IMR-90 (cell line): Measurements from ENCODE around the gene ZFPM1. TPM values are rescaled to one million over a fixed set of nuclear protein-coding genes. Genes with fewer than 3 reads are reported as not detected.

Experiments
- ATAC-seq: fragments of 200-7000 bp; cut with Tn5 transposase; 2 replicates; pipeline ENCODE4 v1.9.1; 2020; ENCODE audit warnings: low read depth, mild to moderate bottlenecking, moderate library complexity
- BruUV-seq: library from RNA; stranded (reverse); fragments of 400-500 nt; replicated peaks from 2 replicates; lab custom pipeline; 2021; lab: Mats Ljungman, UMichigan
- CTCF ChIA-PET: fragments of 300-600 bp; formaldehyde crosslinking; extraction: SDS; loops from one replicate; lab custom pipeline; 2021; ENCODE audit warnings: antibody characterized with exemption; lab: Yijun Ruan, JAX
- POLR2A ChIA-PET: fragments of 300-600 bp; sonication (Branson Sonifier 250); formaldehyde crosslinking; loops from one replicate; lab custom pipeline; 2022; ENCODE audit warnings: antibody characterized with exemption; ENCODE audit not compliant: unreplicated experiment; lab: Charles Lee
- DNase-seq: peaks from one replicate; pipeline ENCODE4 v3.0.0; 2013
- H2AFZ ChIP-seq: replicated peaks from 2 replicates; pipeline ENCODE3; 2013; ENCODE audit warnings: low read length, mild to moderate bottlenecking; ENCODE audit not compliant: poor library complexity
- H2AK5ac ChIP-seq: 2 replicates; pipeline ENCODE4 v1.6.1; 2013; ENCODE audit warnings: low read depth, low read length, inconsistent platforms
- H2AK9ac ChIP-seq: replicated peaks from 2 replicates; pipeline ENCODE3; 2013; ENCODE audit warnings: mild to moderate bottlenecking, low read depth, low read length, moderate library complexity; ENCODE audit not compliant: poor library complexity
- H2BK120ac ChIP-seq: 2 replicates; pipeline ENCODE4 v1.6.1; 2013; ENCODE audit warnings: low read depth, low read length, inconsistent platforms
- H2BK15ac ChIP-seq: 3 replicates; pipeline ENCODE4 v1.6.1; 2013; ENCODE audit warnings: low read depth, low read length, inconsistent platforms
- H2BK20ac ChIP-seq: 2 replicates; pipeline ENCODE4 v1.6.1; 2013; ENCODE audit warnings: low read depth, mild to moderate bottlenecking, inconsistent platforms, low read length, moderate library complexity
- H2BK5ac ChIP-seq: 2 replicates; pipeline ENCODE4 v1.6.1; 2013; ENCODE audit warnings: mild to moderate bottlenecking, low read depth, low read length, inconsistent platforms; ENCODE audit not compliant: poor library complexity, severe bottlenecking
- H3K14ac ChIP-seq: replicated peaks from 2 replicates; pipeline ENCODE4 v1.6.1; 2013; ENCODE audit warnings: low read depth, low read length, inconsistent platforms
- H3K18ac ChIP-seq: 2 replicates; pipeline ENCODE4 v1.6.1; 2013; ENCODE audit warnings: low read depth, low read length, control low read depth
- H3K23ac ChIP-seq: 2 replicates; pipeline ENCODE4 v1.6.1; 2013; ENCODE audit warnings: low read depth, low read length, inconsistent platforms
- H3K27ac ChIP-seq: 2 replicates; pipeline ENCODE4 v1.5.1; 2013; ENCODE audit warnings: mild to moderate bottlenecking, control low read depth, low read length; ENCODE audit not compliant: insufficient read depth
- H3K27me3 ChIP-seq: 2 replicates; pipeline ENCODE4 v1.6.1; 2013; ENCODE audit warnings: low read length; ENCODE audit not compliant: control insufficient read depth, insufficient read depth
- H3K36me3 ChIP-seq: 2 replicates; pipeline ENCODE4 v1.6.1; 2013; ENCODE audit warnings: low read length, mixed read lengths; ENCODE audit not compliant: control insufficient read depth, insufficient read depth
- H3K4ac ChIP-seq: 2 replicates; pipeline ENCODE4 v1.6.1; 2013; ENCODE audit warnings: low read depth, low read length, inconsistent platforms
- H3K4me1 ChIP-seq: 2 replicates; pipeline ENCODE4 v1.6.1; 2013; ENCODE audit warnings: low read length, mixed read lengths; ENCODE audit not compliant: control insufficient read depth, insufficient read depth
- H3K4me2 ChIP-seq: 2 replicates; pipeline ENCODE4 v1.6.1; 2013; ENCODE audit warnings: low read depth, mild to moderate bottlenecking, control low read depth, low read length, moderate library complexity
- H3K4me3 ChIP-seq: 2 replicates; pipeline ENCODE4 v1.5.1; 2013; ENCODE audit warnings: low read depth, mild to moderate bottlenecking, control low read depth, low read length, moderate library complexity; ENCODE audit not compliant: insufficient read depth
- H3K56ac ChIP-seq: 2 replicates; pipeline ENCODE4 v1.6.1; 2013; ENCODE audit warnings: low read length, inconsistent platforms; ENCODE audit not compliant: insufficient read depth; ENCODE audit errors: extremely low read depth
- H3K79me1 ChIP-seq, 2 experiments: 2 replicates each; pipeline ENCODE4 v1.6.1; 2013; ENCODE audit warnings: low read length in 2 of 2, inconsistent platforms in 1 of 2, low read depth in 1 of 2
- H3K9ac ChIP-seq: 2 replicates; pipeline ENCODE4 v1.6.1; 2013; ENCODE audit warnings: low read depth, low read length, control low read depth
- H3K9me1 ChIP-seq: 2 replicates; pipeline ENCODE4 v1.6.1; 2013; ENCODE audit warnings: low read length, inconsistent platforms; ENCODE audit not compliant: insufficient read depth
- H3K9me3 ChIP-seq: 2 replicates; pipeline ENCODE4 v1.6.1; 2013; ENCODE audit warnings: low read length; ENCODE audit not compliant: control insufficient read depth, insufficient read depth
- H4K20me1 ChIP-seq: 2 replicates; pipeline ENCODE4 v1.6.1; 2013; ENCODE audit warnings: low read length, inconsistent platforms; ENCODE audit not compliant: insufficient read depth
- H4K5ac ChIP-seq: 2 replicates; pipeline ENCODE4 v1.6.1; 2013; ENCODE audit warnings: mild to moderate bottlenecking, low read depth, low read length, control low read depth
- H4K8ac ChIP-seq, 2 experiments: 2 replicates each; pipeline ENCODE4 v1.6.1; 2013; ENCODE audit warnings: low read depth in 2 of 2, low read length in 2 of 2, control low read depth in 1 of 2, inconsistent platforms in 1 of 2
- H4K91ac ChIP-seq: 2 replicates; pipeline ENCODE4 v1.6.1; 2013; ENCODE audit warnings: low read depth, low read length, inconsistent platforms; ENCODE audit not compliant: insufficient read depth
- BHLHE40 ChIP-seq: fragments of 150-350 bp; IDR thresholded peaks from 2 replicates; pipeline ENCODE4 v1.6.1; 2016; ENCODE audit warnings: mild to moderate bottlenecking, low read depth, low read length
- CEBPB ChIP-seq: IDR thresholded peaks from 2 replicates; pipeline ENCODE4 v1.6.1; 2012; ENCODE audit warnings: low read depth, low read length, improper control_type of control experiment
- CHD1 ChIP-seq: IDR thresholded peaks from 2 replicates; pipeline ENCODE4 v1.6.1; 2012; ENCODE audit warnings: low read depth, low read length, improper control_type of control experiment
- CTCF ChIP-seq: conservative IDR thresholded peaks from 2 replicates; pipeline ENCODE4 v1.5.1; 2012; ENCODE audit warnings: mild to moderate bottlenecking, low read depth, low read length, improper control_type of control experiment
- ELK1 ChIP-seq: fragments of 150-350 bp; IDR thresholded peaks from 2 replicates; pipeline ENCODE4 v1.6.1; 2016; ENCODE audit warnings: low read depth, mild to moderate bottlenecking, low read length, moderate library complexity, borderline replicate concordance
- FOS ChIP-seq: fragments of 150-350 bp; IDR thresholded peaks from 2 replicates; pipeline ENCODE4 v1.6.1; 2016; ENCODE audit warnings: low read depth, low read length
- MAFK ChIP-seq: IDR thresholded peaks from 2 replicates; pipeline ENCODE4 v1.6.1; 2012; ENCODE audit warnings: low read depth, low read length, improper control_type of control experiment
- MAZ ChIP-seq: IDR thresholded peaks from 2 replicates; pipeline ENCODE4 v1.6.1; 2012; ENCODE audit warnings: low read depth, mild to moderate bottlenecking, low read length, improper control_type of control experiment, moderate library complexity, borderline replicate concordance
- MXI1 ChIP-seq: IDR thresholded peaks from 2 replicates; pipeline ENCODE4 v1.6.1; 2012; ENCODE audit warnings: low read depth, mild to moderate bottlenecking, low read length, moderate library complexity, borderline replicate concordance
- NFE2L2 ChIP-seq: fragments of 150-350 bp; IDR thresholded peaks from 2 replicates; pipeline ENCODE4 v1.6.1; 2016; ENCODE audit warnings: low read depth, mild to moderate bottlenecking, low read length
- POLR2A ChIP-seq: IDR thresholded peaks from 2 replicates; pipeline ENCODE4 v1.6.1; 2012; ENCODE audit warnings: mild to moderate bottlenecking, low read depth, low read length
- RAD21 ChIP-seq: IDR thresholded peaks from 2 replicates; pipeline ENCODE4 v1.6.1; 2012; ENCODE audit warnings: low read length, improper control_type of control experiment
- RCOR1 ChIP-seq: IDR thresholded peaks from 2 replicates; pipeline ENCODE4 v1.6.1; 2012; ENCODE audit warnings: mild to moderate bottlenecking, low read length, improper control_type of control experiment; ENCODE audit not compliant: insufficient replicate concordance
- RFX5 ChIP-seq: IDR thresholded peaks from 2 replicates; pipeline ENCODE4 v1.8.0; 2012; ENCODE audit warnings: low read depth, mild to moderate bottlenecking, low read length, moderate library complexity
- SMC3 ChIP-seq: fragments of 150-350 bp; IDR thresholded peaks from 2 replicates; pipeline ENCODE4 v1.6.1; 2016; ENCODE audit warnings: low read depth, mild to moderate bottlenecking, antibody characterized with exemption, low read length, moderate library complexity
- USF2 ChIP-seq: fragments of 150-350 bp; IDR thresholded peaks from 2 replicates; pipeline ENCODE4 v1.6.1; 2017; ENCODE audit warnings: mild to moderate bottlenecking, antibody characterized with exemption, low read length, low read depth
- WGBS, 2 experiments: methylation state at CpG; one replicate each; pipeline versions ENCODE4 v1.1.5 to v1.1.7; 2013; ENCODE audit warnings: missing lambda C conversion rate in 2 of 2; ENCODE audit not compliant: insufficient read length in 1 of 2; ENCODE audit errors: extremely low coverage in 2 of 2; 5-methylcytosine and 5-hydroxymethylcytosine counted together
- dilution Hi-C: fragments of 300-500 bp; cut with HindIII; formaldehyde crosslinking; loops from one replicate; pipeline ENCODE4 v1.14.3; 2018; ENCODE audit warnings: low sequenced_read_pairs; ENCODE audit not compliant: unreplicated experiment
- in situ Hi-C: fragments of 300-500 bp; cut with MboI; formaldehyde crosslinking; loops from 3 replicates; pipeline ENCODE4 v1.14.3; 2019; ENCODE audit warnings: low sequenced_read_pairs, inconsistent platforms, mixed read lengths
- intact Hi-C: fragments of 100-400 bp; cut with micrococcal nuclease; formaldehyde crosslinking; loops from 2 replicates; pipeline ENCODE4 v1.10.0; 2022
- polyA plus RNA-seq, 3 experiments: library from polyadenylated mRNA; depleted of rRNA; stranded (reverse); fragments of >200 nt; gene quantifications; 2 replicates each; pipeline ENCODE4 v1.2.3, GENCODE V29; 2012; ENCODE audit warnings: low replicate concordance in 1 of 3
- total RNA-seq: library from RNA; depleted of rRNA; stranded (reverse); fragments of >200 nt; gene quantifications from 2 replicates; pipeline ENCODE4 v1.2.3, GENCODE V29; 2012

ZFPM1 gene
- total and polyA plus RNA-seq, 2 of the 4 experiments (the other 2 are of a cell fraction): 0.36 to 1.1 TPM

- Histone ChIP-seq H2BK5ac (no peak overlapping the region), H2AK9ac (no peak overlapping the region), H2BK15ac (no peak overlapping the region), H3K9ac (no peak overlapping the region), H3K27ac (peak overlapping the region; percentile 47; the same call in 1 of the 2 replicates), H3K4me1 (peaks cover 22% of the 10 kb centered on the region; the same call in 1 of the 2 replicates), H3K36me3 (peaks cover 45% of the 10 kb centered on the region), H3K79me1 (peaks cover 25 to 89% of the 10 kb centered on the region in 2 experiments; a peak in 3 of 4 replicates), H2BK120ac (no peak overlapping the region), H4K8ac (no peak overlapping the region), H3K14ac (no peak overlapping the region), H4K5ac (no peak overlapping the region; the same call in 1 of the 2 replicates), H3K56ac (no peak overlapping the region), H3K18ac (no peak overlapping the region; the same call in 1 of the 2 replicates), H2BK20ac (no peak overlapping the region), H3K23ac (no peak overlapping the region), H3K9me3 (no peaks in the 10 kb centered on the region), H3K4me3 (no peak overlapping the region), H4K20me1 (peaks cover 100% of the 10 kb centered on the region), H2AK5ac (0 out of 2 replicates have a peak overlapping the region, but pooled peaks have one; percentile 15), H3K4ac (no peak overlapping the region), H4K91ac (no peak overlapping the region), H3K9me1 (peaks cover 27% of the 10 kb centered on the region), H3K4me2 (no peak overlapping the region), H3K27me3 (no peaks in the 10 kb centered on the region), H2AFZ (no peak overlapping the region)
- in situ Hi-C loops: no loop called here
- BruUV-seq: no TSS peak
- no peak for ATAC-seq
- dilution Hi-C loops: no loop called here
- intact Hi-C loops: no loop called here
- TF ChIP-seq RAD21 (no peak), CTCF (no peak), POLR2A (no peak), USF2 (no peak), FOS (no peak), CEBPB (no peak), ELK1 (no peak), MAFK (no peak), RCOR1 (no peak), MXI1 (no peak), SMC3 (no peak), CHD1 (no peak), RFX5 (no peak), BHLHE40 (no peak), MAZ (no peak), NFE2L2 (no peak)
- 63% methylated on average over 8 of the region's 15 CpGs; no CpG with 5 or more reads in 1 of the 2 experiments for WGBS, 2 experiments
- CTCF ChIA-PET: interaction anchor here (0.6 kb wide), 1 partner anchor 537 kb away, joined by 4 read pairs; no protein-coding TSS in a partner anchor
- POLR2A ChIA-PET: no interaction called here
- no peak for DNase-seq
These were observed 44.4 kb upstream of the ZFPM1 start for GRCh38 chr16:88408561-88409142.
